Placental epithelial cell (primary cell): ENCODE results near the gene XRCC2. TPM values are rescaled to one million over a fixed set of nuclear protein-coding genes. Genes with fewer than 3 reads are reported as not detected.

Experiments
- small RNA-seq: library from RNA; depleted of rRNA; stranded (forward); fragments of <200 nt; gene quantifications from one replicate; pipeline ENCODE3, GENCODE V24; 2012
- total RNA-seq: library from RNA; depleted of rRNA; stranded (reverse); fragments of >200 nt; gene quantifications from 2 replicates; pipeline ENCODE4 v1.2.3, GENCODE V29; 2012

Gene XRCC2
- total RNA-seq: 1.5 and 2.4 TPM in 2 replicates

GRCh38 chr7:152675759-152676636 is at the start of gene XRCC2:
Gene XRCC2 (minus strand): TSS chr7:152676141. CDS start chr7:152676079, 62 bp downstream.

Small RNAs within 50 kb of the gene (small RNA-seq; reads per million reads assigned to genes)
- gene RF00568: not detected

Other genes with a start within 250 kb of the XRCC2 start
- 34.7 and 46.3 TPM in 2 replicates for gene KMT2C, start 240.1 kb downstream of the XRCC2 start, total RNA-seq
- gene ACTR3B, start 83.6 kb upstream of the XRCC2 start, total RNA-seq: 11.0 and 11.7 TPM in 2 replicates